ENCODE data around the gene ERC1.

ERC1 gene

GRCh38 chr12:949453-950191, 41.4 kb upstream of the ERC1 start, which contains the start of gene RAD52:
Gene RAD52, minus strand, starts transcription at chr12:949694. Its CDS starts 16,636 bp downstream, at chr12:933058.
- Histone ChIP-seq H3K27me3 (ENCODE audit: insufficient read depth, poor library complexity, severe bottlenecking) (no peaks in the 10 kb centered on the region), H3K27ac (replicated peaks) (peak within 1 kb of the TSS; percentile 91), H3K4me3 (replicated peaks; ENCODE audit: insufficient read depth, low read length) (peak within 1 kb of the TSS; percentile 97)
- TF ChIP-seq SPI1 (IDR thresholded peaks at IDR 0.05; ENCODE audit: borderline replicate concordance, low read depth) (peak; percentile 16; the same call in 1 of the 2 replicates), REST (IDR thresholded peaks at IDR 0.05; ENCODE audit: insufficient replicate concordance, low read depth) (peak; percentile 52), GABPA (IDR thresholded peaks at IDR 0.05; ENCODE audit: low read depth) (peak; percentile 14; the same call in 1 of the 2 replicates), POLR2AphosphoS5 (IDR thresholded peaks at IDR 0.05; ENCODE audit: low read depth) (peak; percentile 92; the same call in 1 of the 2 replicates), CTCF (IDR thresholded peaks at IDR 0.05; ENCODE audit: insufficient read depth, low read length) (peak; percentile 61)
- peak; percentile 98 for DNase-seq (ENCODE audit: low read depth in 1 of 2, low spot score in 1 of 2)

- TF ChIP-seq CTCF (IDR thresholded peaks at IDR 0.05; ENCODE audit: insufficient read depth, low read length) (no peak), POLR2AphosphoS5 (IDR thresholded peaks at IDR 0.05; ENCODE audit: low read depth) (no peak), REST (IDR thresholded peaks at IDR 0.05; ENCODE audit: insufficient replicate concordance, low read depth) (no peak), SPI1 (IDR thresholded peaks at IDR 0.05; ENCODE audit: borderline replicate concordance, low read depth) (no peak), GABPA (IDR thresholded peaks at IDR 0.05; ENCODE audit: low read depth) (no peak)
- Histone ChIP-seq H3K27ac (replicated peaks) (no peak overlapping the region), H3K4me3 (replicated peaks; ENCODE audit: insufficient read depth, low read length) (no peak overlapping the region), H3K27me3 (ENCODE audit: insufficient read depth, poor library complexity, severe bottlenecking) (no peaks in the 10 kb centered on the region)
- no peak for DNase-seq (ENCODE audit: low read depth in 1 of 2, low spot score in 1 of 2)
Measured at GRCh38 chr12:951176-951575, 39.8 kb upstream of the ERC1 start.

- no peak for DNase-seq (ENCODE audit: low read depth in 1 of 2, low spot score in 1 of 2)
- H3K27ac ChIP-seq (replicated peaks) = peak overlapping the region; percentile 66
- no peaks in the 10 kb centered on the region for H3K27me3 ChIP-seq (ENCODE audit: insufficient read depth, poor library complexity, severe bottlenecking)
- H3K4me3 ChIP-seq (replicated peaks; ENCODE audit: insufficient read depth, low read length) = no peak overlapping the region
- no peak for TF ChIP-seq GABPA (IDR thresholded peaks at IDR 0.05; ENCODE audit: low read depth)
- TF ChIP-seq SPI1 (IDR thresholded peaks at IDR 0.05; ENCODE audit: borderline replicate concordance, low read depth) = no peak
- TF ChIP-seq REST (IDR thresholded peaks at IDR 0.05; ENCODE audit: insufficient replicate concordance, low read depth) = no peak
- TF ChIP-seq CTCF (IDR thresholded peaks at IDR 0.05; ENCODE audit: insufficient read depth, low read length) = no peak
- no peak for TF ChIP-seq POLR2AphosphoS5 (IDR thresholded peaks at IDR 0.05; ENCODE audit: low read depth)
Measured at GRCh38 chr12:953776-954175, 37.2 kb upstream of the ERC1 start.
